ENCODE data around the gene PDGFC.
A peak's percentile ranks its signal among the peaks of the same experiment; 100 is the strongest.

The PDGFC gene

GRCh38 chr4:156762851-156763250 is 208.7 kb downstream of the PDGFC start:
- no peak overlapping the region for H3K4me3 ChIP-seq (replicated peaks; ENCODE audit: low read depth, low read length)
- TF ChIP-seq, protein P1, sequence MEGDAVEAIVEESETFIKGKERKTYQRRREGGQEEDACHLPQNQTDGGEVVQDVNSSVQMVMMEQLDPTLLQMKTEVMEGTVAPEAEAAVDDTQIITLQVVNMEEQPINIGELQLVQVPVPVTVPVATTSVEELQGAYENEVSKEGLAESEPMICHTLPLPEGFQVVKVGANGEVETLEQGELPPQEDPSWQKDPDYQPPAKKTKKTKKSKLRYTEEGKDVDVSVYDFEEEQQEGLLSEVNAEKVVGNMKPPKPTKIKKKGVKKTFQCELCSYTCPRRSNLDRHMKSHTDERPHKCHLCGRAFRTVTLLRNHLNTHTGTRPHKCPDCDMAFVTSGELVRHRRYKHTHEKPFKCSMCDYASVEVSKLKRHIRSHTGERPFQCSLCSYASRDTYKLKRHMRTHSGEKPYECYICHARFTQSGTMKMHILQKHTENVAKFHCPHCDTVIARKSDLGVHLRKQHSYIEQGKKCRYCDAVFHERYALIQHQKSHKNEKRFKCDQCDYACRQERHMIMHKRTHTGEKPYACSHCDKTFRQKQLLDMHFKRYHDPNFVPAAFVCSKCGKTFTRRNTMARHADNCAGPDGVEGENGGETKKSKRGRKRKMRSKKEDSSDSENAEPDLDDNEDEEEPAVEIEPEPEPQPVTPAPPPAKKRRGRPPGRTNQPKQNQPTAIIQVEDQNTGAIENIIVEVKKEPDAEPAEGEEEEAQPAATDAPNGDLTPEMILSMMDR (IDR thresholded peaks at IDR 0.05; ENCODE audit: low read length, missing control alignments), result no peak
- no peak for DNase-seq (ENCODE audit: low read depth)

DNA sequence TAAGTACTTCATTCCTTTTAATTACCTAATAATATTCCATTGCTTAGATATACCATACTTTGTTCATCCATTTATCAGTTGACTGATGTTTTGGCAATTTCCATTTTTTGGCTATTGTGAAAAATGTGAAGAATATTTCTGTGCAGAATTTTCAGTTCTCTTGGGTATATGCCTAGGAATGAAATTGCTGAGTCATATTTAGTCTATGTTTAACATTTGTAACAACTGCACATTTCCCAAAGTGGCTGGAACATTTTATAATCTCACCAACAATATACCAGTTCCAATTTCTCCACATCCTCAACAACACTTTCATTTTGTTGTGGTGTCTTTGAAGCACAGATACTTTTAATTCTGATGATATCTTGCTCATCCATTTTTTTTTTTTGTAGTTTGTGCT is 215.5 kb downstream of the PDGFC start:
- H3K4me3 ChIP-seq (replicated peaks; ENCODE audit: low read depth, low read length), result no peak overlapping the region
- peak; percentile 45 for DNase-seq (ENCODE audit: low read depth)
- TF ChIP-seq, protein P1 (IDR thresholded peaks at IDR 0.05; ENCODE audit: low read length, missing control alignments), result no peak

GRCh38 chr4:156754832-156755570 is 216.6 kb downstream of the PDGFC start:
- H3K4me3 ChIP-seq (replicated peaks; ENCODE audit: low read depth, low read length), result no peak overlapping the region
- TF ChIP-seq, protein P1 (IDR thresholded peaks at IDR 0.05; ENCODE audit: low read length, missing control alignments), result no peak
- no peak for DNase-seq (ENCODE audit: low read depth)

DNA sequence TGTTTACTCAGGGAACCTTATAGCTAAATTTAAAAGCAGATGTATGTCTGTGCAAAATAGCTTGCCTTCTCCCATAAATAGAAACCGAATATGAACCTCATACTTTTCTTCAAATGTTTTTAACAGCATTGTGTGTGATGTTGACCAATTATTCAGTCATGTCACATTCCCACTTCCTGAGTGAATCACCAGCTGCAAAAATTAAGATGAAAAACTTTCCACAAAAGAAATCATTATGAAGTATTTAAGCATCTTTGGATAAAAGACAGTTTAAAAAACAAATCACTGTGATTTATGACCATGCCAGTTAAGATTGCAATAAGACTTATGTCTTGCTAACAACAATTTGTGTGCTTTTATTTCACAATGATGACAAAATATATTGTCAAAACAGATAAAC is 220.1 kb downstream of the PDGFC start:
- TF ChIP-seq, protein P1 (IDR thresholded peaks at IDR 0.05; ENCODE audit: low read length, missing control alignments), result no peak
- no peak overlapping the region for H3K4me3 ChIP-seq (replicated peaks; ENCODE audit: low read depth, low read length)
- peak; percentile 49 for DNase-seq (ENCODE audit: low read depth)

GRCh38 chr4:156749426-156750403 is 221.9 kb downstream of the PDGFC start:
- DNase-seq (ENCODE audit: low read depth), result no peak
- H3K4me3 ChIP-seq (replicated peaks; ENCODE audit: low read depth, low read length), result no peak overlapping the region
- TF ChIP-seq, protein P1 (IDR thresholded peaks at IDR 0.05; ENCODE audit: low read length, missing control alignments), result no peak

- H3K4me3 ChIP-seq (replicated peaks; ENCODE audit: low read depth, low read length), result no peak overlapping the region
- TF ChIP-seq, protein P1 (IDR thresholded peaks at IDR 0.05; ENCODE audit: low read length, missing control alignments), result no peak
- no peak for DNase-seq (ENCODE audit: low read depth)
Observed at GRCh38 chr4:156746111-156746510, 225.5 kb downstream of the PDGFC start.

All from fibroblast of pulmonary artery (primary cell).